Measurements from ENCODE around the gene UBR4.

DNA sequence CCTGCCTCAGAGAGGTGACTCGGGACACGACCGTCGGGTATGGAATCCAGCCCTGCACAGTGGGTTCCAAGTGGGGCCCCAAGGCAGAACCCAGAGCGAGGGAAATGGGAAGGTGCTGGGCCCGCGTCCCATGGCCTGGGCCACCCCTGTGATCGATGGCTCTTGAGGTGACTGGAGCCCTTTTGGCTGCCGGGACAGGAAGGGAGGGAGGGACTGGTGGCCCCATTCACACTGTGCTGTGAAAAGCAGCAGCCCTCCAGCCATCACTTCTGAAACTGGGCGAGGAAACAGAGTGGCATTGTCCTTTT lies 143.2 kb downstream of the UBR4 start:
- TF ChIP-seq, protein P1, sequence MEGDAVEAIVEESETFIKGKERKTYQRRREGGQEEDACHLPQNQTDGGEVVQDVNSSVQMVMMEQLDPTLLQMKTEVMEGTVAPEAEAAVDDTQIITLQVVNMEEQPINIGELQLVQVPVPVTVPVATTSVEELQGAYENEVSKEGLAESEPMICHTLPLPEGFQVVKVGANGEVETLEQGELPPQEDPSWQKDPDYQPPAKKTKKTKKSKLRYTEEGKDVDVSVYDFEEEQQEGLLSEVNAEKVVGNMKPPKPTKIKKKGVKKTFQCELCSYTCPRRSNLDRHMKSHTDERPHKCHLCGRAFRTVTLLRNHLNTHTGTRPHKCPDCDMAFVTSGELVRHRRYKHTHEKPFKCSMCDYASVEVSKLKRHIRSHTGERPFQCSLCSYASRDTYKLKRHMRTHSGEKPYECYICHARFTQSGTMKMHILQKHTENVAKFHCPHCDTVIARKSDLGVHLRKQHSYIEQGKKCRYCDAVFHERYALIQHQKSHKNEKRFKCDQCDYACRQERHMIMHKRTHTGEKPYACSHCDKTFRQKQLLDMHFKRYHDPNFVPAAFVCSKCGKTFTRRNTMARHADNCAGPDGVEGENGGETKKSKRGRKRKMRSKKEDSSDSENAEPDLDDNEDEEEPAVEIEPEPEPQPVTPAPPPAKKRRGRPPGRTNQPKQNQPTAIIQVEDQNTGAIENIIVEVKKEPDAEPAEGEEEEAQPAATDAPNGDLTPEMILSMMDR (IDR thresholded peaks at IDR 0.05; ENCODE audit: low read depth, low read length): no peak
- no peak for TF ChIP-seq EZH2phosphoT487 (IDR thresholded peaks at IDR 0.05; ENCODE audit: low read depth)

Measured in OCI-LY3 (cell line).